Left lung (tissue), 10 donors: ENCODE data around the gene GOT2. TPM values are rescaled to one million over a fixed set of nuclear protein-coding genes. Genes with fewer than 3 reads are reported as not detected.
"Not testable (repeated sequence)": the region's sequence is repeated elsewhere in the genome, so short reads cannot be mapped to it uniquely, and the experiment has no call there.

ENCODE experiments used
- ATAC-seq: fragments of 200-7000 bp; cut with Tn5 transposase; one replicate; pipeline ENCODE4 v1.9.1; 2020; ENCODE audit warnings: moderate library complexity
- DNase-seq, 4 donors: peaks; one replicate each; pipeline ENCODE4 v3.0.0-alpha.2; 2013 to 2020
- H3K27ac ChIP-seq, 2 donors: fragments of 200-600 bp; sonication (generic) in 1 of 2; one replicate each; pipeline versions ENCODE4 v1.5.0 to v1.8.0; 2020 to 2021
- H3K27me3 ChIP-seq, 2 donors: fragments of 200-600 bp; sonication (generic) in 1 of 2; one replicate each; pipeline versions ENCODE4 v1.5.0 to v1.8.0; 2020 to 2021
- H3K36me3 ChIP-seq, 2 donors: fragments of 200-600 bp; sonication (generic) in 1 of 2; one replicate each; pipeline versions ENCODE4 v1.5.0 to v1.8.0; 2020 to 2021
- H3K4me1 ChIP-seq, 2 donors: fragments of 200-600 bp; one replicate each; pipeline ENCODE4 v1.8.0; 2021
- H3K4me3 ChIP-seq, 2 donors: fragments of 200-600 bp; sonication (generic) in 1 of 2; one replicate each; pipeline versions ENCODE4 v1.5.0 to v1.8.0; 2020 to 2021; ENCODE audit warnings: mild to moderate bottlenecking in 1 of 2
- H3K9me3 ChIP-seq, 2 donors: fragments of 200-600 bp; sonication (generic) in 1 of 2; one replicate each; pipeline versions ENCODE4 v1.5.0 to v1.8.0; 2020 to 2021
- CTCF ChIP-seq, 2 donors: fragments of 200-600 bp; sonication (generic) in 1 of 2; IDR thresholded peaks; one replicate each; pipeline versions ENCODE4 v1.5.0 to v1.8.0; 2021; ENCODE audit warnings: antibody characterized with exemption in 2 of 2
- intact Hi-C, 2 donors: fragments of 100-400 bp; cut with DNase I; formaldehyde crosslinking; loops; one replicate each; pipeline versions ENCODE4 v1.11.2 to v1.14.2; 2022
- polyA plus RNA-seq, 6 donors: library from polyadenylated mRNA; unstranded; fragments of 120-200 nt; gene quantifications; one replicate each; pipeline ENCODE4 v1.2.1, GENCODE V29; 2013; ENCODE audit not compliant: insufficient read length in 6 of 6
- total RNA-seq, 2 donors: library from RNA; stranded (reverse); fragmentation: NEBNext Ultra II Directional; extraction: Animal tissue kit (Norgen Biotek cat#: 25700); gene quantifications; one replicate each; pipeline ENCODE4 v1.2.1, GENCODE V29; 2021
- donor health status: DM: no; HTN: yes; CAD: no.
- donor health status: DM: no; HTN: no; CAD: no.

The GOT2 gene
- total and polyA plus RNA-seq, 8 donors = 51.9 to 70.5 (median 56.6) TPM

GRCh38 chr16:58670946-58671583, 63.1 kb downstream of the GOT2 start:
- DNase-seq = no peak
- TF ChIP-seq CTCF (IDR thresholded peaks at IDR 0.05) = no peak
- Histone ChIP-seq H3K27me3 (no peaks in the 10 kb centered on the region), H3K9me3 (no peaks in the 10 kb centered on the region), H3K36me3 (peaks cover 0 to 89% of the 10 kb centered on the region in 2 donors), H3K4me3 (no peak overlapping the region), H3K4me1 (no peaks in the 10 kb centered on the region), H3K27ac (no peak overlapping the region)
- no peak for ATAC-seq
- intact Hi-C loops = no loop called here

- no peak for DNase-seq
- Histone ChIP-seq H3K4me3 (no peak overlapping the region), H3K4me1 (no peaks in the 10 kb centered on the region), H3K36me3 (peaks cover 0 to 80% of the 10 kb centered on the region in 2 donors), H3K27me3 (no peaks in the 10 kb centered on the region), H3K27ac (no peak overlapping the region), H3K9me3 (no peaks in the 10 kb centered on the region)
- no peak for ATAC-seq
- intact Hi-C loops = no loop called here
- no peak for TF ChIP-seq CTCF (IDR thresholded peaks at IDR 0.05)
Observed at GRCh38 chr16:58670177-58670576, 63.9 kb downstream of the GOT2 start.

GRCh38 chr16:58665200-58665599, 68.9 kb downstream of the GOT2 start:
- no peak overlapping the region for H3K27ac ChIP-seq
- no peak for DNase-seq
- H3K4me1 ChIP-seq = no peaks in the 10 kb centered on the region
- TF ChIP-seq CTCF (IDR thresholded peaks at IDR 0.05) = no peak
- intact Hi-C loops = no loop called here
- H3K4me3 ChIP-seq = no peak overlapping the region
- H3K9me3 ChIP-seq = no peaks in the 10 kb centered on the region
- no peaks in the 10 kb centered on the region for H3K27me3 ChIP-seq
- no peak for ATAC-seq
- peaks cover 0 to 36% of the 10 kb centered on the region in 2 donors for H3K36me3 ChIP-seq

GRCh38 chr16:58661199-58661830, 72.8 kb downstream of the GOT2 start:
- no peaks in the 10 kb centered on the region for H3K27me3 ChIP-seq
- intact Hi-C loops = no loop called here
- H3K4me3 ChIP-seq = no peak overlapping the region
- no peak overlapping the region for H3K27ac ChIP-seq
- TF ChIP-seq CTCF (IDR thresholded peaks at IDR 0.05) = peak; percentile 32 to 45
- DNase-seq = peak in 3 of 4 donors; percentile 34 to 63 (median 46)
- no peaks in the 10 kb centered on the region for H3K9me3 ChIP-seq
- ATAC-seq = peak; percentile 99
- H3K36me3 ChIP-seq = peaks cover 0 to under 1% of the 10 kb centered on the region in 2 donors
- no peaks in the 10 kb centered on the region for H3K4me1 ChIP-seq

- H3K27me3 ChIP-seq, H3K4me3 ChIP-seq, ATAC-seq, H3K27ac ChIP-seq, DNase-seq, H3K4me1 ChIP-seq, H3K36me3 ChIP-seq, intact Hi-C loops, H3K9me3 ChIP-seq: not testable (repeated sequence)
Observed at GRCh38 chr16:58659911-58660310, 74.2 kb downstream of the GOT2 start.
